Amniotic stem cell (primary cell): ENCODE data around the gene LRP1B.
"Not testable (repeated sequence)": the region's sequence is repeated elsewhere in the genome, so short reads cannot be mapped to it uniquely, and the experiment has no call there.

Experiments used
- DNase-seq: peaks from one replicate; lab custom pipeline; 2025; lab: John Stamatoyannopoulos, UW

Gene LRP1B

DNA sequence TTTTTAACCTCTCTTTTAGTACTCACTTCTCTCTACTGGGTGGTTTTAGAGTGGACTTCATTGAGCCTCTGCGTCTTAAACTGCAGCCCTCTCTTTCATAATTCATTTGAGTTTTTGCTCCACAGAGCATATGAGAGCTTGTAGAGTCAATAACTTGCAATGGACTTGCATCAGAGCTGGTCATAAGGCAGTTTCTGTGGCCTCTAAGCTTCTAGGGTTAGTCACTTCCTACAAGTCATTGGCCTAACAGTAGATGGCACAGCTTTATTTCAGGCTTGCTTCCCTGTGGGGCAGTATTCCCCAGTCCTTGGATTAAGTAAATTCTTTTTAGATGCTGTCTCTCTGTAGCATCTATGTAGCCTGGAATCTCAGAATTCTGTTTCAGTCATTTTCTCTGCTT is 1435.7 kb downstream of the LRP1B start:
- peak; percentile 8 for DNase-seq

DNA sequence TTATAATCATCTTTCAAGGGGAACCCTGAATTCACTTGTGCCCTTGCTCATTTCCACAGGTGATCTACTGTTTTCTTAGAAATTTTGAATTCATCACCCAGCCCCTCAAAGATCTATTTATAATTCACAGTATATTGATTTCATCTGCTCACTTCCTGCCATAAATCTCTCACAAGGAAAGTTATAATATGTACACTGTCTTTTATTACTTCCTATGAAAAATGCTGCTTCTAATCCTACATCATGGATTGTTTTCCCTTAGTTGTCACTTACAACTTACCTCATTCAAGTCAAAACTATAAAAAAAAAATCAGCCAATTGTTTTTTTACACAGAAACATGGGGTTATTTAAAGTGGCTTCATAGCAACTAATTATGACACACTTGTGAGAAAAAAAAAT is 1443.0 kb downstream of the LRP1B start:
- no peak for DNase-seq

DNA sequence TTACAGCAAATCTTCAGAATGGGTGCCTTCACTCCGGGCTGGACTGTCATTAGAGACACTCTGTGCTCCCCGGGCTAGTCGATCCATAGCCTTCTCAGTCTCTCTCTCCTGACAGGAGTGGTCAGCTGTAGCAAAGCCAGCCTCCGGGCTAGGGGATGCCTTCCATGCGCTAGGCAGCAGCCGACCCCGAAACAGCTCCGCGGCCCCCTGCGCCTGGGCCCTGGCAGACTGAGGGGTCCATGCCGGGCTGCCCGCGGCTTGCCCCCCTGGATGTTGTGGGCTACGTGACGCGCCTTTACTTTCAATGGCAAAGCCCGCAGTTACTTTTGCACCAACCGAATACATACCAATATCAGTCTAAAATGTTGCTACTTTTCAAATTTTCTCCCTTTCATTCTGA is 1447.2 kb downstream of the LRP1B start:
- no peak for DNase-seq

DNA sequence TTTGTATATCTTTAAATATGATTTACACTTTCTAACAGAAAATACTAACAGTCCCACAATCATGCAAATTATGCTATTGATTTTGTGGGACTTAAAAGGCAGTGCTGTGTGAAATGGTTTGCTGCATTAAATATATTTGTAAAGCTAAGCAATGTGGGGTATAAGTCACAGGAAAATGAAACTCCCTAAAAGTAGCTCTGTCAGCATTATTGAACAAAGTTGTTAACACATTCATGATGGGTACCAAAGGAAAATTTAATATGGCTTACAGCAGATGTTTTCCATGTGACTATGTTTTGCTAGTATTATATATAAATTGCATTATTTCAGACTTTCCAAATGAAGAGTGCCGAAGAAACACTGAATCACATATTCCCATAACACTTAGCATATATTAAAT is 1450.0 kb downstream of the LRP1B start:
- DNase-seq, result no peak

DNA sequence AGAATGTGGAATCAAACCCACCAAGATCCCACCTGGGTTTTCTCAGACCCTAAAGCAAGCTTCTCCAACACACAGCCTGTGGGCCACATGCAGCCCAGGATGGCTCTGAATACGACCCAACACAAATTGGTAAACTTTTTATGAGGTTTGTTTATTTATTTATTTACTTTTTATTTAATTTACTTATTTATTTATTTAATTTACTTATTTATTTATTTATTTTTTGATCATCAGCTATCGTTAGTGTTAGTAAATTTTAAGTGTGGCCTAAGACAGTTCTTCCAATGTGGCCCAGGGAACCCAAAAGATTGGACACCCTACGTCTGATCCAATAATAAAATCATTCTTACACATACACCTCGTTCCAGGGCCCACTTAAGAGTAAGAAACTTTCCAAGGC is 1451.1 kb downstream of the LRP1B start:
- DNase-seq, result no peak

DNA sequence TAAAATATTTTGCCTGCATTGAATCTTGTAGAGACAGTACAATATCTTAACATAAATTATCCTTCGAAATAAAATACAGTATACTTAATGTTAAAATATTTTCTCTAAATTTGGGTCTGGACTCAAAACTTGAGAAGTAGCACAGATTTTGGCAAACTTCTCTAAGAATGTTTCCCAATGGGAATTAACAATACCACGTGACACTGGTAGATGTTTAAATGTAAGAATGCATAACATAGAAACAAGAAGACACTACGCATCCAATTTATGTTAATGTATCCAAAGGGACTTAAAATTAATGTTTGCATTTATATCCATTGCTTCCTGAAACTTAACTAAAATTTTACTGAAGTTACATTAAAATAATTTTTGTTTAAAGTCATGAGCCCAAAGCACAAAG is 1460.9 kb downstream of the LRP1B start:
- DNase-seq, result no peak

DNA sequence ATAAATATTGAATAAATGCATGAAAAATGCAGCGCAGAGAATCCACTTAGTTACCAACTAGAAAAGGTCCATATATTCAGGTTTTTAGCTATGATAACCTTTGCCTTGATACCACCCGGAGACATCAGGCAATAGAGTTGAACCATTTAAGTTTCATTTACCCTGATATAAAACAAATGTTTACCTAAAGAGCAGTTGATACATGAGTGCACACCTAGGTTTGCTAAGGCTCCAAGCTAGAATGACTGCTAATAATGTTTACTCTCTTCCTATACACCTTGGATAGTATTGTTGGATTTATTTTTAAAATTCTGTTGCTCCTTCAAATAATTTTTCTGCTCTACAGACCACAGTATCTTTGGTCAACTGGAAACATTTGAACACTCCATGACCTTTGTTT is 1463.6 kb downstream of the LRP1B start:
- no peak for DNase-seq

DNA sequence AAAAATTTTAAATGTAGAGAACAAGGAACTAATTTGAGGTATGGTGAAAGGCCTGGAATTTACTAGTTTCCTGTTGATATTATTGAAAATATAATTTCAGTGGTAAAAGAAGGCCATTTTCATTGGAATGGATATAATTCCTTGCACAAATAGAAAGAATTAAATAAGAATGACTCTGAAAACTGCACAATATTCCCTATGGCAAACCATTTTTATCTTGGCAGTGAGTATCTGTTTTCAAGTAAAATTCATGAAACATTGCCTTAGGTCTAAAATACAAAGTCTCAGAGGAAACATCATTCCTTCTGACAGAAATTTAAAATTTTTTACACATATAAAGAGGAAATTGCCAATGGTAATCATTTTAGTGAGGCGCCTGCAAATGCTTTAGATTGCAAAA is 1468.3 kb downstream of the LRP1B start:
- no peak for DNase-seq

DNA sequence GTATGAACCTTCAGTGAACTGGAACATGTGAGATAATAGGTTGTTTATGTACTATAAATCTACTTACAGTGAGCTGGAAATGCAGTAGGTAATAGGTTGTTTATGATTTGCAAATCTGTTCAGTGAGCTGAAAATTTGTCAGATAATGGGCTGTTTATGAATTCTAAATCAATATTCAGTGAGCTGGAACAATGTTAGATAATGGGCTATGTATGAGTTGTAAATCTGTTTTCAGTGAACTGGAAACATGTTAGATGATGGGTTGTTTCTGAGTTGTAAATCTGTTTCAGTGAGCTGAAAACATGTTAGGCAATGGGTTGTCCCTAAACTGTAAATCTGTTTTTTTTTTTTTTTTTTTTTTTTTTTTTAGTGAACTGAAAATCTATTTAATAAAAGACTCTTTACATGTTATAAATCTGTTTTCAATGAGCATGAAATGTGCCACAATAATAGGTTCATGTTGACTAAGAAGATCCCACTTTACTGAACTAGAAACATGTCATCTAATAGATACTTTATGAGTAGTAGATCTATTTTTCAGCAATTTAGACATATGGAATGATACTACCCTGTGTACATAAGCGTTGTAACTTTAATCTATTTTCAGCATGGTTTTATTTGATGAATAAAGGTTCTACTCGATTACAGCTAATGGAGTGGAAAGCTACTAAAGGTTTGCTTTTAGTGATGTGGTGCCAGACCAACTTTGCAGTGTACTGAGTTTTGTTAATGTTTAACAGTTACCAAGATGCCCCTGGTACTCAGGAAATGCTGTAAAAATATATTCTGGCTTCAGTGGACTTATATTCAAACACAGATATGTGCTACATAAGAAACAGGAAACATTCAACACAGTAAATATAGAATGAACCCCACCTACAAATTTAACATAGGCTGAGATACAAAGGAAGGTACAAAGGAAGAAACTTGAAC is 1471.8 kb downstream of the LRP1B start:
- DNase-seq, result no peak

DNA sequence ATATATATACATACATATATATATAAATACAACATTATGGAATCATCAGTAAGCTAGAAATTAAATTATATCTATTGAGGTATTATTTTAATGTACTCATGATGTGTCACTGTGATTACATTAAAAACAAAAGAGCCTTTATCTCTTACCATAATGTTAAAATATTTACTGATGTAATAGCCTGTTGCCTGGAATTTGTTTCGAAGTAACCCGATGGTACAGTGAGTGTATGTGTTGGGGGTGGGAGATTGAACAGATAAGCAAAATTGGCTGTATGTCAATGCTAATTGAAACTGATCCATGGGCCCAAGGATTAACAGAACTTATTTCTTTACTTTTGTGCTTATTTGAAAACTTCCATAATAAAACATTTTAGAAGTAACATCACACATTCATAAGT is 1473.2 kb downstream of the LRP1B start:
- DNase-seq, result no peak

DNA sequence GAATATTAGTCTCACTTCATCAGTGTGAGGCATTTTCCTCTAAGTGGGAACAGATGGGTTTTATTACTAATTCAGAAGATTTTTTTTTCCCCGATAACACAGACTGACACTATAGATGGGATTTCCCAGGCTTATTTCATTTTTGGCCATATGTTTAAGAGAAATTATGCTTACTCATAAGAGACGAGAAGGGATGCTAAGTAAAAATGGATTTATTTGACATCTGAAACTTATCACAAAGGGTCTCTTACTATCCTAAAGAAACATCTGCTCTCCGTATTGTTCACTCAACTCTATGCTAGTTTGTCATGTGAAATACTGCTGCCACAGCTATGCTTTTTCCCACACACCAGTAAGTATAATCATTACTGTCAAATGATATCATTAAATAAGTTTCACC is 1476.3 kb downstream of the LRP1B start:
- no peak for DNase-seq

DNA sequence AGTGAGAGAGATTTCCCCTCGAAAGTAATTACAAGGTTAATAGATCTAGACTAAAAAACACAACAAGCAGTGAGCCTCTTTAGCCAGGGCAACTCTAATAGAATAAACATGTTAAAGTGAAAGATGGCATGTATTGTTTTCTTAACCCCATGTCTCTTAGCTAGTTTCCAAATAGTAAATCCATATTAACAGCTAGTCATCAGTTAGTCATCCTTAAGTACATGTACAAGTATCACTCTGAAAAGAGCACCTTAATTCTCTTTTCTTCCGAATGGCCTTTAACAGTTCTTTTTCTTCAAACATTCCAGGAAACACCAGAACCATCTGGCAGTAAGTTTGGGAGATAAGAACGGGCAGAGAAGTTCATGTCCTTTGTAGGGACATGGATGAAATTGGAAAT is 1480.0 kb downstream of the LRP1B start:
- DNase-seq, result no peak

DNA sequence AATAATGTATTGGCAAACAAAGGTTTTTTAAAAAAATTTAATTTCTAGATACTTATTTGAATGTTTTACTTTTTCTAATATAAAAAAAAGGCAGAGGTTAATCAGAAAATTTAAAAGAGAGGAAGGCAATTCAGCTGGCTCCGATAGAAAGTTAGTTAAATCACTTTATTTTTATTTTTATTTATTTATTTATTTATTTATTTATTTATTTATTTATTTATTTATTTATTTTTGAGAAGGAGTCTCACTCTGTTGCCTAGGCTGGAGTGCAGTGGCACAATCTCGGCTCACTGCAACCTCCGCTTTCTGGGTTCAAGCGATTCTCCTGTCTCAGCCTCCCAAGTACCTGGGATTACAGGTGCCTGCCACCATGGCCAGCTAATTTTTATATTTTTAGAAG is 1480.7 kb downstream of the LRP1B start:
- not testable (repeated sequence) for DNase-seq

DNA sequence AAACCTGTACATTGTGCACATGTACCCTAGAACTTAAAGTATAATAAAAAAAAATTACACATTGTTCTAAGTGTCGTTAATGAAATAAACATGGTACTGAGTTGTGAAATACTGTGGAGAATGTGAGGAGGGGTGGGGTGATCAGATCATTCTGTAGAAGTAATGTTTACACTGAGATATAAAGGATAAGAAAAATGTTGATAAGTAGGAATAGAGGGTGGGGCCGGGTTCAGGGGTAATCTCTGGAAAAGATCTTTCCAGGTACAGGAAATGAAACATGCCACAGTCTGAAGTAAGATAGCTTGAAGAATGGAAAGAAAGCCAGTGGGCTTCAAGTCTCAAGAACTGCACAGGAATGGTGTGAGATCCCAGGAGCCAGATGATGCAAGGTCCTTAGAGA is 1482.4 kb downstream of the LRP1B start:
- no peak for DNase-seq

DNA sequence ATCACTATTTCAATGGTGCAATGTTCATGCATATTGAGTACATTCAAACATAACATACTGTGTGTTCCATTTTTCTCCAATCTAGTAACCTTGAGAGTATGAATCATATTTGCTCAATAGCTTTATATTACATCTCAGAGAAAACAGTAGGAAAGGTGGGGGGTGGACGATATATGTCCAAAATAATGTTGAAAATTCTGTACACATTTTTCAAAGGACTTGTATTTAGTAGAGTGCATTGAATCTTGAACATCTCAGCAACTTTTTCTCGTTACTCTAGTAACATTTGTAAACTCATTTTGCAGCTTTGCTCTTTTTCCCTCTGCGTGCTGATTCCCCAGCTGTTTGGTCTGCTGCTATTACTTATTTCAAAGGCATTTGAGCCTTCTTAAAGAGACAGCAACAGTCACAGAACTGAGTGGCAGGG is 1487.0 kb downstream of the LRP1B start:
- DNase-seq, result no peak

DNA sequence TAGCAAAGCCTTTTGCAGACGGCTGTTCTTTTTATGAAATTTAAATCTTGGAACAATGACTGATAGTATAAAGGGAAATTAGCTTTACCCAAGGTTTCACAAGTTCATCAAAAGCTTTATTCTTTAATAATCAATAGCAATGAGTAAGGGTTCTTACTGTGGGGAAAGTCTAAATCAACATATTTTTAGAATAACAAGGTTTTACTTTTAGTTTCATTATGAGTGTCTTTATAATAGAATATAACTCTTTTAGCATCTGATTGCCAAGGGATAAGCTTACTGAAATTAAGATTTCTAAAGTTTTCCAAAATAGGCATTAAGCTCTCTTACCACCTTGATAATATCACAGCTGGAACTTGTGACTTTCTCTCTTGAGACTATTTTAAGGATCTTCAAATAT is 1489.7 kb downstream of the LRP1B start:
- DNase-seq, result no peak

DNA sequence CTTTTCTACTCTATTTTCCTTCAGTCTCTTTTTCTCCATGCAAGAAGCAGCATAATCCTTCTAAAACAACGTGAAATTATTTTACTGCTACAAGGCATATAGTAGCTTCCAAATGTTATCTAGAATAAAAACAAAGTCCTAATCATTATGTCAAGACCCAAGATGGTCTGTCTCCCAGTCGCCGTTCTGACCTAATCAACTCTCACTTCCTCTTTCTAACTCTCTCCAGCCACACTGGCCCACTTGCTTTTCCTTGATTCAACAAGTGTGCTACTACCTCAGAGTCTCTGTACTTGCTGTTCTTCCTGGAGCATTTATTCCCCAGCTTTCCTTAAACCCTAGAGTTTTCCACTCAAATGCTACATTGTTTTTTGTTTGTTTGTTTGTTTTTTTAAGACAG is 1491.2 kb downstream of the LRP1B start:
- DNase-seq, result no peak

DNA sequence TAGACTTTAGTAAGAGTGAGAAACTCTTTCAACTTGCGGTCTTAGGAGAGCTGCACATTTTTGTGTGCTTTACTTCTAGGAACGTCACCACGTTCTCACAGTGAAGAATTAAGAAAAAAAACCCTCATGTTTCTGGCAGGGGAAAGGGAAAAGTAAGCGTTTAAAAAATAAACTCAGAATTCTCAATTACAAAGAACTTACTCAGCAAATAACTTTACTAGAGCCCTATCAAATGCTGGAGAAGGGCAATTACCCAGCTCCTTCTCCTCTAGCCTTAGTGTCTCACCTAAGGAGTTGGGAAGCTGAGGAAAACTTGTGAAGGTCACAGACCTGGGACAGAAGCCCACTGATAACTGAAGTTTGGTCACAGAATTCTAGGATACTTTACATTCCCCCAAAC is 1500.3 kb downstream of the LRP1B start:
- no peak for DNase-seq

DNA sequence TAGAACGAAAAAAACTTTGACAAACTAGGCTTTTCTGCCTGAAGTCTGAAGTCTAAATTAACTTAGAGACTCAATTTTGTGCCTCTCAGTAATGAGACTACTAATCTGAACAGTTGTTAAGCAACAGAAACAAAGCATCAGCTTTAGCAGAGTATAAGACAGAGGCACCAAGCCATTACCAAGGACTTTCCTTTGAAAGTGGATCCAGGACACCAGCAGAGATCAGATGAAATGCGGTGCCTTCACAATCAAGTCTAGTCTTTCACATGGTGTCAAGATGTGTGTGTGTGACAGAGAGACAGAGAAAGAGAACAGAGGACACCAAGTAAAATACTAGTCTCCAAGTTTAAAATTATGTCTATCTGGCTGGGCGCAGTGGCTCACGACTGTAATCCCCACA is 1502.9 kb downstream of the LRP1B start:
- DNase-seq, result no peak

DNA sequence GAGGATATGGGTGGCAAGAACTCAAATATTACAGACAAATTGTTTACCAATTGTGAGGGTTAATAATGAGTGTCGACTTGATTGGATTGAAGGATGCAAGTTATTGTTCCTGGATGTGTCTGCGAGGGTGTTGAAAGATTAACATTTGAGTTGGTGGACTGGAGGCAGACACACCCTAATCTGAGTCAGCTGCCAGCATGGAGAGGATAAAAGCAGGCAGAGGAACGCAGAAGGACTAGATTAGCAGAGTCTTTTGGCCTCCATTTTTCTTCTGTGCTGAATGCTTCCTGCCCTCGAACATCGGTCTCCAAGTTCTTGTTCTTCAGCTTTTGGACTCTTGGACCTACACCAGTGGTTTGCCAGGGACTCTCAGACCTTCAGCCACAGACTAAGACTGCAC is 1503.7 kb downstream of the LRP1B start:
- DNase-seq, result no peak

DNA sequence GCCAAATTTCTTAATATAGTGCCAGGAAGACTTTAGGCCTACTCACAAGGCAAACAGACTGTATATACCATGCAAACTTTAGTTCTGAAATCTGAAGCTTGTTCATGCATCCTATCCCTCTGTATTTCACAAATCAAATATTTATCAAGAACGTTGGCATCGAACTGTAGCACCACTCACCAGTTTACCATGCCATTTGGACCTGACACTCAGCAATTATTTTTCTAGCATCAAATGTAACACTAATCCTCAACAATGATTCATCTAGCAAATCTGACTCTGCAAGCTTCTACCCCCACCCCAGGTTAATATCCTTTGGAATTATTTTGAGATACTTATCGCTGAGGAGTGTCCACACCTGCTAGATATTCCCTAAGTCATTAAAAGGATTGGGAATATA is 1506.6 kb downstream of the LRP1B start:
- DNase-seq, result no peak

DNA sequence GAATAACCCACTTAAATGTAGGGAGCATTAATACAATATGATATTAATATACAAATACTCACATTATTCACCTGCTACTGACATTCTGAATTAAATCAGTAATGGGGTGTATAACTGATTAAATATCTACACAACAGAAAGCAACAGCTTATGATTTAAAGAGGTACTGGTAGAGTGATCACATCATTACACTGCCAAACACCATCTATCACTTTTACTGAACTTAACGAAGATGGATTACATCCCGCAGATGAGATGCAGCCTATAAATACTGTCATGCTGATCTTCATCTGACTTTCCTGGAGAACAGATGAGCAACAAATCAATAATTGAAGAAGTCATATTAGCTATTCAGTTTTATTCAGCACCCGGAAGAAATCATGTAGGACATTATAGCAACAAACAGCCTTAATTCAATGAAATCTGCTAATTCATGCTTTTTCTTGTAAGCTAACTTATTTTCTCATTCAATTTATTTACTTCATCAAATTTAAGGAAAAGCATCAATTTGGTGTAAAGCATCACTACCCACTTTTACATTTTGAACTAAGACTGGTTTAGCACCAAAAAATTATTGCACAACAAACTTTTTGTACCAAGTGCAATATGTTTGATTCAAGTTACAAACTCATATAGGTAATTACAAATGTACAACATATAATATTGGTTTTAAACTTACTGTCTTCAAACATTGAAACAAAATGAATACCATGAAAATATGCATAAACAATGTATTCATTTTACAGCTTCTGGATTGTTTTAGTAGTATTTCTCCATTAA is 1509.0 kb downstream of the LRP1B start:
- no peak for DNase-seq

DNA sequence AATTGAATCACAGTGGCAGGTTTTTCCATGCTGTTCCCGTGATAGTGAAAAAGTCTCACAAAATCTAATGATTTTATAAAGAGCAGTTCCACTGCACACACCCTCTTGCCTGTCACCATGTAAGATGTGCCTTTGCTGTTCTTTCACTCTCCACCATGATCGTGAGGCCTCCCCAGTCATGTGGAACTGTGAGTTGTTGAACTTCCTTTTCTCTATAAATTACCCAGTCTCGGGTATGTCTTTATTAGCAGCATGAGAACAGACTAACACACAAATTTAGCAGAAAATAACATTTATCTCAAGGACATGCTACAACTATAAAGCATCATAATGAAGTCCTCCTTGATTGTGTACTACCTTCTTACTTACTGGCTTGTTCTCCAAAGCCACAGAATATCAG is 1526.0 kb downstream of the LRP1B start:
- no peak for DNase-seq
